HG02938 (cell line): ENCODE results near the gene ZFAND2A.
"Not testable (repeated sequence)": the region's sequence is repeated elsewhere in the genome, so short reads cannot be mapped to it uniquely, and the experiment has no call there.

ENCODE experiments used
- ATAC-seq: cut with Tn5 transposase; IDR thresholded peaks from one replicate; pipeline ENCODE4 v1.9.1; 2021; ENCODE audit warnings: mild to moderate bottlenecking, moderate library complexity; ENCODE audit not compliant: unreplicated experiment

The ZFAND2A gene

GRCh38 chr7:1127001-1127400, 33.0 kb downstream of the ZFAND2A start:
- ATAC-seq, result no peak

GRCh38 chr7:1125603-1125969, 34.4 kb downstream of the ZFAND2A start:
- no peak for ATAC-seq

- no peak for ATAC-seq
These were observed 35.0 kb downstream of the ZFAND2A start for GRCh38 chr7:1124816-1125602.

- no peak for ATAC-seq
These were observed 35.8 kb downstream of the ZFAND2A start for GRCh38 chr7:1124164-1124563.

GRCh38 chr7:1123715-1124114, 36.3 kb downstream of the ZFAND2A start:
- ATAC-seq, result no peak

- no peak for ATAC-seq
These were observed 37.0 kb downstream of the ZFAND2A start for GRCh38 chr7:1122832-1123501.

GRCh38 chr7:1121886-1122831, 37.8 kb downstream of the ZFAND2A start:
- ATAC-seq, result no peak

- no peak for ATAC-seq
These were observed 38.5 kb downstream of the ZFAND2A start for GRCh38 chr7:1121476-1121875.

GRCh38 chr7:1120791-1121190, 39.2 kb downstream of the ZFAND2A start:
- no peak for ATAC-seq

- no peak for ATAC-seq
These were observed 40.8 kb downstream of the ZFAND2A start for GRCh38 chr7:1119201-1119600.

- no peak for ATAC-seq
These were observed 42.6 kb downstream of the ZFAND2A start for GRCh38 chr7:1117321-1117928.

- not testable (repeated sequence) for ATAC-seq
These were observed 43.5 kb downstream of the ZFAND2A start for GRCh38 chr7:1116383-1117008.

GRCh38 chr7:1115171-1116045, 44.6 kb downstream of the ZFAND2A start:
- ATAC-seq, result not testable (repeated sequence)

GRCh38 chr7:1114505-1114904, 45.5 kb downstream of the ZFAND2A start:
- no peak for ATAC-seq

- no peak for ATAC-seq
These were observed 45.9 kb downstream of the ZFAND2A start for GRCh38 chr7:1114088-1114487.

- ATAC-seq, result no peak
These were observed 46.5 kb downstream of the ZFAND2A start for GRCh38 chr7:1113548-1113885.

- no peak for ATAC-seq
These were observed 47.1 kb downstream of the ZFAND2A start for GRCh38 chr7:1112625-1113547.

- no peak for ATAC-seq
These were observed 47.9 kb downstream of the ZFAND2A start for GRCh38 chr7:1112109-1112508.

GRCh38 chr7:1111156-1111555, 48.8 kb downstream of the ZFAND2A start:
- no peak for ATAC-seq
